Activated naive CD4-positive, alpha-beta T cell treated with anti-CD3 and anti-CD28 coated beads, Interleukin-2, amount 10 ng/mL, durations not matched to agents 7 days and 5 days (primary cell): ENCODE results near the gene SQOR.

ENCODE experiments used
- CTCF ChIA-PET: fragments of 350-600 bp; sonication (Branson Sonifier 250); formaldehyde crosslinking; loops from one replicate; lab custom pipeline; 2021; ENCODE audit warnings: antibody characterized with exemption; lab: Charles Lee
- DNase-seq: peaks from one replicate; pipeline ENCODE4 v3.0.0-alpha.2; 2020
- H3K27ac Mint-ChIP-seq: one replicate; pipeline ENCODE4 v1.8.0; 2021; ENCODE audit warnings: mild to moderate bottlenecking, moderate library complexity, mixed read lengths
- H3K27me3 Mint-ChIP-seq: one replicate; pipeline ENCODE4 v1.8.0; 2021; ENCODE audit warnings: mild to moderate bottlenecking, mixed read lengths
- H3K36me3 Mint-ChIP-seq: one replicate; pipeline ENCODE4 v1.8.0; 2021; ENCODE audit warnings: mixed read lengths
- H3K4me1 Mint-ChIP-seq: one replicate; pipeline ENCODE4 v1.8.0; 2021; ENCODE audit warnings: mixed read lengths
- H3K4me3 Mint-ChIP-seq: one replicate; pipeline ENCODE4 v1.8.0; 2021; ENCODE audit warnings: mild to moderate bottlenecking, moderate library complexity, mixed read lengths
- H3K9me3 Mint-ChIP-seq: one replicate; pipeline ENCODE4 v1.8.0; 2021; ENCODE audit warnings: mixed read lengths

The SQOR gene

DNA sequence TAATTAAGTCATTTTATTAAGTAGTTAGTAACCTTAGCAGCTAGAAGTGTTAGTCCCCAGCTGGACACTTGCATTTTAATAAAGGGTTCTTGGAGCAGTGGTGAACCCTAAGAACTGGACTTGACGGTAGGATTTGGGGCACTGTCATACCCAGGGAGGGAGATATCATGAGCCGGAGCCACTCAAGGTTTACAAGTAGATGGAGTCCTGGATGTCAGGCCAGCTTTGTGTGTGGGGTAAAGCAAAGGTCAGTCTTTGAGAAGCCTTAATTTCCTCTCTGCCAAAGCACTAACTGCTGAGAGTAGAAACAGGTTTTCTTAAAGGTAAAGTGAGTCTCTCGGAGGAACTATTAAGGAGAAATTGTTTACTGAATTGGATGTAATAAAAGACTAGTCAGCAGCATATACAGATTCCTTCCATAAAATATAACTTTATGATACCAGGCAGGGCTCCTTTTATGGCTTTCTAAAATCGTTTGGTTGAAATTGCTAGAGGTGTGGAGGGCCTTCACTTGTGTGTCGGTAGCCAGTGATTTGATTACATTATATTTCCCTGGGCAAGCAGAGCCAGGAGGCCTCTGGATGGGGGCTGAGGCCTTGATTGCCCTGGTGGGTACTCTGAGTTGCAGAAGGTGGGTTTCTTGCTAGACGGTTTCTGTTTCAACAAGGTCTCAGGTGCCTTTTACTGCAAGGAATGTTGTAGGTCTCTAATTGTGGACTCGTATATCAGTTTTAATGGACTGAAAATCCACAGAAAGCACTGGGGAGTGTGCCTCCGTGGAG, 23.1 kb downstream of the SQOR start:
- Mint-ChIP-seq H3K4me3 (no peak overlapping the region), H3K4me1 (peaks cover 6% of the 10 kb centered on the region), H3K27me3 (no peaks in the 10 kb centered on the region), H3K9me3 (no peaks in the 10 kb centered on the region), H3K27ac (no peak overlapping the region), H3K36me3 (peaks cover 29% of the 10 kb centered on the region)
- CTCF ChIA-PET: no interaction called here
- DNase-seq: no peak

DNA sequence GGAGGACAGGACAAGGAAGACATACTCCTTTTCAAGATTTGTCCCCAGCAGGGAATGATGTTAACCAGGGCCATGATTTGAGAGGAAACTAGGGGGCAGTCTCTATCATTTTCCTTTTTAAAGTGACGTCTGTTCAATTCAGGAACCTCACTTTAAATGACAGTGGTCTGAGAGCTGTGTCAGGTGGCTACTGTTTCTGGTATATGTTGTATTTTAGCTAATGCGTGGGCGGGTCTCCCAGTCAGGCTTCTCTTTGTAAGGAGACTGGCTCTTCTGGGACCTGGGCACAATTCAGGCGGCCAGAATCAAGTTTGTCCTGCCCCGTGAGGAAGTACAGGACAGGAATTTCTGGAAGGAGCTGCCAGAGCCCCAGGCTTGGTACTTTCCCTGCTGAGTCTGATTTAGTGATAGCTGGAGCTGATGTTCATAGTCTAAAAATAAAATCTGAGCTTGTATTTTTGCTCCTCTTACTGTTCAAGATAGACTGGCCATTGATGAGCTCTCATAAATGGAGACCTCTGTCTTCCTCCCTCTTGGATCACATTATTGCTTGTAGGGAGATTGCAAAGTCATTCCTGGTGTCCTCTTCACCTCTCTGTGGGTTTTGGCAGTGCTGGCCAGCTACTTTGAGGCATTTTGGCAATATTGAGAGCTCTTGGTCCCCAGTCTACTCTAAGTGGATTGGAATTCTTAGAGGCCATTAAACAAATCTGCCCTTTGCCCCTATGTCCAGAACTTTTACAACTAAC, 25.6 kb downstream of the SQOR start:
- Mint-ChIP-seq H3K4me1 (peaks cover 4% of the 10 kb centered on the region), H3K9me3 (no peaks in the 10 kb centered on the region), H3K36me3 (peaks cover 38% of the 10 kb centered on the region), H3K4me3 (no peak overlapping the region), H3K27ac (no peak overlapping the region), H3K27me3 (no peaks in the 10 kb centered on the region)
- DNase-seq: no peak
- CTCF ChIA-PET: interaction anchor here (1.0 to 1.3 kb wide), 3 partner anchors 38 to 49 kb away, joined by 3 to 4 read pairs (median 3); no protein-coding TSS in a partner anchor

DNA sequence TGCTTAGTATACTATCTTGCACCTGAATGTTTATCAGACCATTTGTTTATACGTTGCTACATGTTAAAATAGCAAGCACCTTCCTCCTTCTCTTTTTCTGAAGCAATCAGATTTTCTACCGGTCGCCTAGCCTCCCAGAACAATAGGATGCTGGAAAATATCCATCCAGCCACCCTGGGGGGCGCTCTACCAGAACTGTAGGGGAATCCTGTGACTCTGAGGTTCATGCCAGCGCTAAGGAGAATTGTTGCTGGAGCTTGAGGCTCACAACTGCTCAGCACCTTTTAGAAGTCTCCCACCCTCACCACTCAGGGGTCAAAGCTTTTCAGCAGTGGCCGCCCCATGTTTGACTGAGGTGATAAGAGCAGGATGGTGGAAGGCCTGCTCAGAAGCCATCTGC, 27.5 kb downstream of the SQOR start:
- H3K27ac Mint-ChIP-seq: no peak overlapping the region
- H3K27me3 Mint-ChIP-seq: no peaks in the 10 kb centered on the region
- H3K4me3 Mint-ChIP-seq: no peak overlapping the region
- peaks cover 6% of the 10 kb centered on the region for H3K4me1 Mint-ChIP-seq
- DNase-seq: no peak
- H3K9me3 Mint-ChIP-seq: no peaks in the 10 kb centered on the region
- peaks cover 48% of the 10 kb centered on the region for H3K36me3 Mint-ChIP-seq
- CTCF ChIA-PET: no interaction called here

DNA sequence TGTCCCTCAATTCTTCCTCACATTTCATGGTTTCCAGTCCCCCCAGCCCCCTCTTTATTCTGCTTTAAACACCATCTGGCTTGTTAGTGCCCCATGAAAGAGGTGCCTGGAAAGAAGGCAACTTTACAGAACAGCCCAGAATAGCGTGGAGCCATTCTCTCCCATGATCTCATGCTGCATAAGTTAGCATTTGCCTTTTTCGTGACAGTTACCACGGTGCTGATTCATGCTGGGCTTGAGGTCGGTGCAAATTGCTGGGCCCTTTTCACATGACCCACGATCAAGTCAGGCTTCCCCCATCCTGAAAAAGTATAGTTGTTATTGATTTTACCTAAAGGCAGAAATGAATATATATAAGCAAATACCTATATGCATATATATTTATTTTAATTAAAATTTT, 29.6 kb downstream of the SQOR start:
- peaks cover 50% of the 10 kb centered on the region for H3K36me3 Mint-ChIP-seq
- no peaks in the 10 kb centered on the region for H3K9me3 Mint-ChIP-seq
- H3K27me3 Mint-ChIP-seq: no peaks in the 10 kb centered on the region
- no peak overlapping the region for H3K27ac Mint-ChIP-seq
- H3K4me3 Mint-ChIP-seq: no peak overlapping the region
- H3K4me1 Mint-ChIP-seq: peaks cover 7% of the 10 kb centered on the region
- no peak for DNase-seq
- CTCF ChIA-PET: no interaction called here

DNA sequence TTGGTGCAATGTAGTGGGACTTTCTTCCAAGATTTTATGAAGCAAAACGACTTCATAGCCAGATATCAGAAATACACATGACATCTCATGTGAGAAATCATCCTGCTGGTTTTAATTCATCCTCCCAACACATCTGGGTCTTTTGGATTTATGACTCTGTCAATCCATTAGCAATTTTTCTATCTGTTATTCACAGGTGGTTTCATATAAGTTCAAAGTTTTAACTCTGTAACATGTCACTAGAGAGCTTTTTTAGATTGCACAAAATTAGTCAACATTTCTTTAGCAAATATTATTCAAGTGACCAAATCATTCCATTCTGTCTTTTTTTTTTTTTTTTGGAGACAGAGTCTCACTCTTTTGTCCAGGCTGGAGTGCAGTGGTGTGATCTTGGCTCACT, 30.4 kb downstream of the SQOR start:
- DNase-seq: no peak
- Mint-ChIP-seq H3K9me3 (no peaks in the 10 kb centered on the region), H3K4me3 (no peak overlapping the region), H3K36me3 (peaks cover 47% of the 10 kb centered on the region), H3K27me3 (no peaks in the 10 kb centered on the region), H3K4me1 (peaks cover 7% of the 10 kb centered on the region), H3K27ac (no peak overlapping the region)
- CTCF ChIA-PET: interaction anchor here (0.6 kb wide), 1 partner anchor 236 kb away, joined by 5 read pairs; no protein-coding TSS in a partner anchor

DNA sequence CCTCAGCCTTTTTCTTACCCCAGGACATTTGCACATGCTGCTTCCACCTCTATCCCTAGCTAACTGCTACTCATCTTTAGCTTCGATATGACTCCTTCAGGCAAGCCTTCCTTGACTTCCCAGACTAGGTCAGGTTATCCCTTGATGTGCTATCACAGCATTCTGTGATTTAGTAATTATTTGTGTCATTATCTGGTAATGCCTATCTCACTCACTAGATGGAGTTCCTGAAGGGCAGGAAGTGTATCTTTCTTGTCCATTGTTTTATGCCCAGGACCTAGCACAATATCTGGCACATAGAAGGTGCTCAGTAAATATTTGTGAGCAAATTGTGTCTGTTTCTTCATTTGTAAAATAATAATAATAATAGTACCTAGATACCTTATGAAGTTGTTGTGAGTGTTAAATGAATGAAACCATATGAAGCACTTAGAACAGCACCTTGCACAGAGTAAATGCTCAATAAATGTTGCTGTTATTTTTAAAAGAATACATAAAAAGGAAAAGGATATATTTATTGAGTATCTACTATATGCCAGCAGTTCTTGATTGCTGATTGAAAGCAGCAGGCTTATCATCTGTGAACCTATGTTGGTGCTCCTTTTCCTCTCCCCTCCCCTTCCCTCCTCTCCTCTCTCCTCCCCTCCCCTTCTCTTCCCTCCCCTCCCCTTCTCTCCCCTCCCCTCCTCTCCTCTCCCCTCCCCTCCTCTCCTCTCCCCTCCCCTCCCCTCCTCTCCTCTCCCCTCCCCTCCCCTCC, 31.5 kb downstream of the SQOR start:
- Mint-ChIP-seq H3K36me3 (peaks cover 48% of the 10 kb centered on the region), H3K27ac (no peak overlapping the region)

DNA sequence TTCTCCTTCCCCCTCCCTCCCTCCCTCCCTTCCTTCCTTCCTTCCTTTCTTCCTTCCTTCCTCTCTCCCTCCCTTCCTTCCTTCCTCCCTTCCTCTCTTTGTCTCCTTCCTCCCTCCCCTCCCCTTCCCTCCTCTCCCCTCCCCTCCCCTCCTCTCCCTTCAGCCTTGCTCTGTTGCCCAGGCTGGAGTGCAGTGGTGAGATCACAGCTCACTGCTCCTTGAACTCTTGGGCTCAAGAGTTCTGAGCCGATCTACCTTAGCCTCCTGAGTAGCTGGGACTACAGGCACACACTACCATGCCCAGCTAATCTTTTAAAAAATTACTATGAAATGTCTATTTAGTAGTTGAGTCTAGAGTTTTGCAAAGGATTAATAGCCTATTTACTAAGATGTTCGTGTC, 32.2 kb downstream of the SQOR start:
- Mint-ChIP-seq H3K27ac (peak overlapping the region; percentile 52), H3K4me1 (peaks cover 7% of the 10 kb centered on the region), H3K27me3 (no peaks in the 10 kb centered on the region), H3K36me3 (peaks cover 44% of the 10 kb centered on the region), H3K9me3 (no peaks in the 10 kb centered on the region), H3K4me3 (no peak overlapping the region)
- CTCF ChIA-PET: no interaction called here
- no peak for DNase-seq

More for the DNA sequence above, 31.5 kb downstream of the SQOR start:
- H3K4me1 Mint-ChIP-seq: peaks cover 7% of the 10 kb centered on the region
- H3K4me3 Mint-ChIP-seq: no peak overlapping the region
- CTCF ChIA-PET: interaction anchor here (0.6 kb wide), 1 partner anchor 237 kb away, joined by 5 read pairs; no protein-coding TSS in a partner anchor
- no peak for DNase-seq
- H3K27me3 Mint-ChIP-seq: no peaks in the 10 kb centered on the region
- H3K9me3 Mint-ChIP-seq: no peaks in the 10 kb centered on the region

DNA sequence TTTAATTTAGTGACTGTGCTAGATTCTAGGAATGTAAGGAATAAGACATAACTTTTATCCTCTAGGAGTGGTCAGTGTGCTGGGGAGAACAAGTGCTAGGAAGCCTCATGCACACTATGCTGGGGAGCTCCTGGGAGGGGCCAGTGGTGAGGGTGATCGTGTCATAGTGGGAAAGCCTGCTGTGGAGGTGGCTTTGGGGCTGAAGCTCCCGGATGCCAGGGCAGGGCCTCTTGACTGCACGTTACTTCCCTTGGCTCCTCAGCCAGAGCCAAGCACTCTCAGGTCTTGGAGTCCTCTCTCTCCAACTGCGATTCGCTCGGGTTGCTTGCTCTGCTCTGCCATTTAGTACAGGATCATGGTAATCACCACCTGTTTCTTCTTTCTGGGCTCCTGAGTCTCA, 33.6 kb downstream of the SQOR start:
- CTCF ChIA-PET: no interaction called here

DNA sequence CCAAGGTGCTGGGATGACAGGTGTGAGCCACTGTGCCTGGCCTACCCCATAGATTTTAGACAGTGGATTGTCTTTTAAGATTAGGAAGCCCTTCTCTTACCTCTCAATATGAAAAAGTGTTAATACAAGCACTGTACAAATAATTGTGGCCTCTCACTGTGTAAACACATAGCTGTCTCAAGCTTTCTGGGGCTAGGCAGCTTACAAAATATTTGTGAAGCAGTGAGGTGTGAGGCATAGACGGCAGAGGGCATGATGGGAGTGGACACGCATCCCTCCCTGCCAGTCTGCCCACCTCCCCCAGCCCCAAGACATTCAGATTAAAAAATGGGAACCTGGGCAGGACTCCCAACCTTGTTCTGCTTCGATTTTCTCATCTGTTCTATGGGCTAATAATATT, 34.6 kb downstream of the SQOR start:
- Mint-ChIP-seq H3K9me3 (no peaks in the 10 kb centered on the region), H3K27me3 (no peaks in the 10 kb centered on the region), H3K4me1 (peaks cover 6% of the 10 kb centered on the region), H3K27ac (no peak overlapping the region), H3K4me3 (no peak overlapping the region), H3K36me3 (peaks cover 37% of the 10 kb centered on the region)
- CTCF ChIA-PET: no interaction called here
- DNase-seq: no peak

More for the DNA sequence above, 33.6 kb downstream of the SQOR start:
- Mint-ChIP-seq H3K9me3 (no peaks in the 10 kb centered on the region), H3K27me3 (no peaks in the 10 kb centered on the region), H3K4me1 (peaks cover 7% of the 10 kb centered on the region), H3K36me3 (peaks cover 42% of the 10 kb centered on the region), H3K27ac (no peak overlapping the region), H3K4me3 (no peak overlapping the region)
- DNase-seq: no peak

DNA sequence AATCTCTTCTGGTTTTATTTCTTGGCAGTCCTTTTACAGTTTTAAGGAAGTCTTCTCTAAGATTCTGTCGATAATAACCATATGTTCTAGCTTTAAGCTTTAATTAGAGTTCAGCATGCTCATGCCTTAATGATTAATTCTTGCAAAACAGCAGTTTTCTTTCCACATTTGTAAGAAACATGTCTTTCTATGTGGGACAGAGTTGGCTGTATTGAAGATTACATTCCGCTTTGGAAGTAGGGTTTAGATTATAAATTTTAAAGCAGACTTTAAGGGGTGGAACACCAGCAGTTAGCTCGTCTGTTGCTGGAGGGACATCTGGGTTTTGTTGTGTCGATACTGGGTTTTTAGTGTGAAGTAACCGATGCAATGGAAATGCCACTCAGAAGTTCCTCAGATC, 35.3 kb downstream of the SQOR start:
- H3K4me1 Mint-ChIP-seq: peaks cover 6% of the 10 kb centered on the region
- CTCF ChIA-PET: interaction anchor here (1.1 kb wide), 1 partner anchor 35 kb away, joined by 3 read pairs; no protein-coding TSS in a partner anchor

DNA sequence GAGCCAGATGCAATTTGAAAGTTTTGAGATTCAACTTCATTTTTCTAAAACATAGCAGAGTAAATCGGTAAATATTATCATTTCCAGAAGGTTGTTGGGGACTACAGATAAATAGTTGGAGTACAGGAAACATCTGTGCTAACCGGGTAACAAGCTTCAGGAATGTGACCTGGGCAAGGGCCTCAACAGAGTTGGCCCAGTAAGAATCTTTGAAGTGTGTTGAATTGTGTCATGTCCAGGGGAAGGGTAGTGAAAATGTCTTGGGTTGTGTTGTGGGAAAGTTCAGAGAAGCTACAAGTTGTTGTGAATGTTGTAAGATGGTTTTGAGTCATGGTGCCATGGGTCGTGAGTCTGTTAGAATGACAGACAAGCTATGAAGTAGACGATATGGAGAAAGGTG, 35.7 kb downstream of the SQOR start:
- CTCF ChIA-PET: interaction anchor here (1.1 kb wide), 1 partner anchor 35 kb away, joined by 3 read pairs; no protein-coding TSS in a partner anchor
- Mint-ChIP-seq H3K4me1 (peaks cover 6% of the 10 kb centered on the region), H3K36me3 (peaks cover 43% of the 10 kb centered on the region), H3K27ac (no peak overlapping the region), H3K4me3 (no peak overlapping the region), H3K27me3 (no peaks in the 10 kb centered on the region), H3K9me3 (no peaks in the 10 kb centered on the region)
- DNase-seq: no peak

More for the DNA sequence above, 35.3 kb downstream of the SQOR start:
- Mint-ChIP-seq H3K4me3 (no peak overlapping the region), H3K27me3 (no peaks in the 10 kb centered on the region), H3K9me3 (no peaks in the 10 kb centered on the region), H3K36me3 (peaks cover 42% of the 10 kb centered on the region), H3K27ac (no peak overlapping the region)
- DNase-seq: no peak

DNA sequence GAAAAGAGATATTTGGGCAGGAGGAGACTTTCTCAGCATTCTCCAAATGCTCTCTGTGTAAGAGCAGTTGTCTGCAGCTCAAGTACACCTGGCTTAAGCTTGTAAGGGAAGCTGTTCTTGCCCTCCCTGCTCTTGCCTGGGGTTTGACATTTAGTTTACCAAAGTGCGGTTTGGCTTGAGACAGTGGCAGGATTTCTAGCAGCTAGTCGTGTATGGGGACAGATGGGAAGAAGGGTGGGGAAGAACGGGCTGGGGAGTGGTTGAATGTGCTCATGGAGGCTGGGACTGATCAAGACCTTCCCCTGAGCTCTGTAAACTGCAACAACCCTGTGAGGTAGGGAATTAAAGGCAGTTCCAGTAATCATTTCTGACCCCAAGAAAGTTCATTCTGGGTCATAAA, 39.8 kb downstream of the SQOR start:
- CTCF ChIA-PET: interaction anchor here (1.3 kb wide), 1 partner anchor 61 kb away, joined by 3 read pairs; no protein-coding TSS in a partner anchor
- no peaks in the 10 kb centered on the region for H3K4me1 Mint-ChIP-seq
- H3K36me3 Mint-ChIP-seq: peaks cover 58% of the 10 kb centered on the region
- no peak for DNase-seq
- H3K27me3 Mint-ChIP-seq: no peaks in the 10 kb centered on the region
- H3K27ac Mint-ChIP-seq: no peak overlapping the region
- no peaks in the 10 kb centered on the region for H3K9me3 Mint-ChIP-seq
- H3K4me3 Mint-ChIP-seq: no peak overlapping the region

DNA sequence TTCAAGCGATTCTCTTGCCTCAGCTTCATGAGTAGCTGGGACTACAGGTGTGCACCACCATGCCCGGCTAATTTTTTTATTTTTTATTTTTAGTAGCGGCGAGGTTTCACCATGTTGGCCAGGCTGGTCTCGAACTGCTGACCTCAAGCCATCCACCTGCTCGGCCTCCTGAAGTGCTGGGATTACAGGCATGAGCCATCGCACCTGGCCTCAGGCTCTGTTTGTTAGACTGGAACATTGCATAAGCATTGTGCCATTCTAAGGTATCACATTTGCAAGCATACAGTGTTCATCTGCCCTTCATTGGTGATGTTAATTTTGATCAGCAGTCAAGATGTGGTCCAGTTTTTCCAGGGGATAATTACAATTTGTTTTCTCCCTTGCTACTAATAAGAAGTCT, 43.0 kb downstream of the SQOR start:
- no peaks in the 10 kb centered on the region for H3K9me3 Mint-ChIP-seq
- DNase-seq: no peak
- H3K27ac Mint-ChIP-seq: no peak overlapping the region
- no peaks in the 10 kb centered on the region for H3K27me3 Mint-ChIP-seq
- H3K36me3 Mint-ChIP-seq: peaks cover 60% of the 10 kb centered on the region
- H3K4me3 Mint-ChIP-seq: no peak overlapping the region
- H3K4me1 Mint-ChIP-seq: no peaks in the 10 kb centered on the region
- CTCF ChIA-PET: no interaction called here
